ENCODE results near the gene CHST8. TPM values are rescaled to one million over a fixed set of nuclear protein-coding genes. Genes with fewer than 3 reads are reported as not detected.

CHST8 gene
- total and polyA plus RNA-seq, 2 of the 13 experiments (the other 11 are each of a cell fraction or from before 2014, with no cell fraction given), result not detected

- TF ChIP-seq PAXIP1 (CRISPR knock-in tag; conservative IDR thresholded peaks at IDR 0.05) (0 out of 2 replicates have a peak, but pooled peaks have one; percentile 23), ZNF646 (CRISPR knock-in tag; IDR thresholded peaks at IDR 0.05) (peak; percentile 0; the same call in 1 of the 2 replicates), MATR3 (CRISPR knock-in tag; IDR thresholded peaks at IDR 0.05) (no peak), HNRNPLL (IDR thresholded peaks at IDR 0.05; ENCODE audit: low read depth, low read length, poor library complexity, severe bottlenecking) (peak; percentile 79), KLF15 (CRISPR knock-in tag; IDR thresholded peaks at IDR 0.05; ENCODE audit: borderline replicate concordance) (no peak), ZXDC (CRISPR knock-in tag; IDR thresholded peaks at IDR 0.05) (0 out of 2 replicates have a peak, but pooled peaks have one; percentile 61), HMGXB4 (CRISPR knock-in tag; IDR thresholded peaks at IDR 0.05; ENCODE audit: borderline replicate concordance in 1 of 2, low read depth in 1 of 2) (peak; percentile 88 to 90), TEF (CRISPR knock-in tag; IDR thresholded peaks at IDR 0.05) (no peak), ZNF75D (CRISPR knock-in tag; IDR thresholded peaks at IDR 0.05; ENCODE audit: borderline replicate concordance) (no peak)
Measured at GRCh38 chr19:33795370-33796163, 173.8 kb downstream of the CHST8 start (continued).

Data from HepG2 (cell line).